ENCODE results near the gene TRIM25.

TRIM25 gene, protein sequence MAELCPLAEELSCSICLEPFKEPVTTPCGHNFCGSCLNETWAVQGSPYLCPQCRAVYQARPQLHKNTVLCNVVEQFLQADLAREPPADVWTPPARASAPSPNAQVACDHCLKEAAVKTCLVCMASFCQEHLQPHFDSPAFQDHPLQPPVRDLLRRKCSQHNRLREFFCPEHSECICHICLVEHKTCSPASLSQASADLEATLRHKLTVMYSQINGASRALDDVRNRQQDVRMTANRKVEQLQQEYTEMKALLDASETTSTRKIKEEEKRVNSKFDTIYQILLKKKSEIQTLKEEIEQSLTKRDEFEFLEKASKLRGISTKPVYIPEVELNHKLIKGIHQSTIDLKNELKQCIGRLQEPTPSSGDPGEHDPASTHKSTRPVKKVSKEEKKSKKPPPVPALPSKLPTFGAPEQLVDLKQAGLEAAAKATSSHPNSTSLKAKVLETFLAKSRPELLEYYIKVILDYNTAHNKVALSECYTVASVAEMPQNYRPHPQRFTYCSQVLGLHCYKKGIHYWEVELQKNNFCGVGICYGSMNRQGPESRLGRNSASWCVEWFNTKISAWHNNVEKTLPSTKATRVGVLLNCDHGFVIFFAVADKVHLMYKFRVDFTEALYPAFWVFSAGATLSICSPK

GRCh38 chr17:56913867-56914580 lies at the start of gene TRIM25:
TRIM25 (minus strand) TSS chr17:56914049; CDS start chr17:56913988, 61 bp downstream.
- in situ Hi-C loops (cut with MboI; ENCODE audit: low sequenced_read_pairs), result no loop called here

DNA sequence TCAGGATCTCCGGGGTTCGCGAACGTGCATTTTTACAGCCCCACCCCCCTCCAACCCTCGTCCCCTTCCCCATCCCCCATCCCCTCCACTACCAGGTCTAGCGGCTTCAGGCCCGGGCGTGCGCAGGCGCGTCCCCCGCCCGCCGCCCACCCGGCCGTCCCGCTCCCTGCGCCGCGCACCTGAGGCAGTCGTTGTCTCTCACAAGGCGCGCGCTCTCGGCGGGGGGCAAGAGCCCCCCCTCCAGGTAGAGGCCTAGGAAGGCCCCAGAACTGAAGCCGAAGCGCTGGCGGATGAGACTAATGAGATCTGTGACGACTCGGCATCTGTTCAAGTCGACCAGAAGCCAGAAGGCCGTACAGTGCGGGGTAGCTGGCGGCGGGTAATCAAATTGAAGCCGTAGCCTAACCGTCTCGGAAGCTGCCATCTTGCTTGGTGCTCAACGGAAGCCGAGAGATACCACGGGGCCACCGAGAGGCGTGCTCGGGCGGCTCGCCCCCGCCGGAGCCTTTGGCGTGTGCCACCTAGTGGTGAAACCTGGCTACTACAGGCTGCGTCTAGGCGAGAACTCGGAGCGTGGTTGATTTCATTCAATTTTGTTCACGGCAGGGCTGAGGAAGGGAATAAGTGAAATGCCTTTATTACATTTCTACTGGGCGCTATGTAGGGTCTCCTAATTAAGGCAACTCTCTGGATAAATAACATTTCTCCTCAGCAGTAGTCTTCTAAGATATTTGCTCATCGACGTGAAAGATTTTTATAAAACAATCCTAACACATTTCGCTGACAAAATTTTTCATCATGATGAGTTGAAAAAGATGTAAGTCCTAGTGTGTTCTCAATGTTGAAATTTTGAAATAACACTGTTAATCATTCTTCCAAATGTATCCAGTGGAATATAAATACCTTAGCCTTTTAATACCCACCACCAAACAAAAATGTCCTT lies 47.0 kb upstream of the TRIM25 start, which contains the start of gene COIL:
Gene COIL (minus strand): TSS at position 455 of the 943 bp plus-strand sequence. CDS start 31 bp downstream, at position 424.
- in situ Hi-C loops (cut with MboI; ENCODE audit: low sequenced_read_pairs), result no loop called here

DNA sequence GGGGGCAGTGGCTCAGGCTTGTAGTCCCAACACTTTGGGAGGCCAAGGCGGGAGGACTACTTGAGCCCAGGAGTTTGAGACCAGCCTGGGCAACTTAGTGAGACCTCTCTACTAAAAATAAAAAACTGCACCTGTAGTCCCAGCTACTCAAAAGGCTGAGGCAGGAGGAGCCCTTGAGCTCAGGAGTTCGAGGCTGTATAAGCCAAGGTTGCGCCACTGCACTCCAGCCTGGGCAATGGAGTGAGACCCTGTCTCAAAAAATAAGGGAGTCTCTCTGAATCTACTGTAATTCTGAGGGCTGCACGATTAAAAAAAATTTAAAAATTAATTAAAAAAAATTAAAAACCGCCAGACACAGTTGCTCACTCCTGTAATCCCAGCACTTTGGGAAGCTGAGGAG lies 43.1 kb upstream of the TRIM25 start:
- in situ Hi-C loops (cut with MboI; ENCODE audit: low sequenced_read_pairs), result no loop called here

- in situ Hi-C loops (cut with MboI; ENCODE audit: low sequenced_read_pairs), result no loop called here
These were observed 35.7 kb upstream of the TRIM25 start for GRCh38 chr17:56949595-56949994.

DNA sequence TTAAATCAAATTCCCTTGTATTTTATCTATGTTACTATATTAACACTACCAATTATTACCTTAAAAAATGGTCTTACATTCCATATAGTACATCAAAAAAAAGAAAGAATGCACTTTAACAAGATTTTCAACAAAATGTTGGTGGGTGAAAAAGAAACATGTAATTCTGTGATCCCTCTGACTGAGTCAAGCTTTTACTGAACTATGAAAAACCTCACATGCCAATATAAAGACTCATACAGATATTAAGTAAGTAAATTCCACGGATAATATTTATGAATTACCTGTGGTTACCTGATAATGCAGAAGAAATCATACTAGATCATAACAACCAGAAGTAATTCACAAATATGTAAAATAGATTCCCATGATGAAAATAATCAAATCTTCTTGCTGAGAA lies 34.6 kb upstream of the TRIM25 start:
- in situ Hi-C loops (cut with MboI; ENCODE audit: low sequenced_read_pairs), result no loop called here

DNA sequence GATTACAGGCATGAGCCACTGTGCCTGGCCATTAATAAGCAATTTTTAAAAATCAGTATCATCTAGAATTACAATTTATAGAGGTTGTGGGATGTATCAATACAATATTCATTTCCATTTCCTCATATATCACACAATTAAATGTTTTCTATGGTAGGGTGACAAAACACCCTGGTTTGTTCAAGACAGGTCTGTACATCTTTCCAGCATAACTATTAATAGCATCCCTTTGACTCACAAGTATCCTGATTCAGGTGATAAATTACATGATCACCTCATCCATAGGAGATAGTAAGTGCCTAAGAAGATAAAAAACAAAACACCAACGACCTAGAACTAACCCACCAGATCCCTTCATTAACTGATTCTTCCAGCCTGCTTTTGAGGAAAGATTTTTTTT lies 33.9 kb upstream of the TRIM25 start:
- in situ Hi-C loops (cut with MboI; ENCODE audit: low sequenced_read_pairs), result no loop called here

DNA sequence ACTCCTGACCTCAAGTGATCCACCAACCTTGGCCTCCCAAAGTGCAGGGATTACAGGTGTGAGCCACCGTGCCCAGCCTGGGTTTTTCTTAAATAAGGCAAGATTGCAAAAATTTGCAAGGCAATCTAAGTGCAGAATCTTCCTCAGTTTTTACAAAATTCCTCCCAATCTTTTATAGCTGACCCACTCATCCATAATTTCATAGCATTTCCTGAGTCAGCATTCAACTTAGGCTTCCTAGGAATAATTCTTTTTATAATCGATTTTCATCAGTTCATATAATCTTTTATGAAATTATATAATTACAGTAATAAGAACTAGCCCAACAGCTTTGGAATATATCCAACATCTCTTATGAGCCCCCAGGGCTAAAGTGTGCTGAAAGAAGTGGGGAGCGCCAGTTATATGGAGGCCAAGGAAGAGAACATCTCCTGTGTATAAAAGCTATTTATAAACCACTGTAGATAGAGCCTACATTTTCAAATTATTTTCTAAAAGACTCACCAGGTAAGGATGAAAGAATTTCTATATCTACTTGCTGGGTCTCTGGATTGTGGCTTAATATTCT lies 32.2 kb upstream of the TRIM25 start:
- in situ Hi-C loops (cut with MboI; ENCODE audit: low sequenced_read_pairs), result no loop called here

- in situ Hi-C loops (cut with MboI; ENCODE audit: low sequenced_read_pairs), result no loop called here
These were observed 29.8 kb upstream of the TRIM25 start for GRCh38 chr17:56943505-56944125.

- in situ Hi-C loops (cut with MboI; ENCODE audit: low sequenced_read_pairs), result loop anchor here (10.0 kb wide), 1 partner anchor 125 kb away; no protein-coding TSS in a partner anchor
These were observed 26.1 kb upstream of the TRIM25 start for GRCh38 chr17:56939869-56940484.

- in situ Hi-C loops (cut with MboI; ENCODE audit: low sequenced_read_pairs), result loop anchor here (10.0 kb wide), 1 partner anchor 123 kb away; no protein-coding TSS in a partner anchor
These were observed 24.4 kb upstream of the TRIM25 start for GRCh38 chr17:56938206-56938605.

GRCh38 chr17:56937687-56938086 lies 23.8 kb upstream of the TRIM25 start:
- in situ Hi-C loops (cut with MboI; ENCODE audit: low sequenced_read_pairs), result loop anchor here (10.0 kb wide), 1 partner anchor 123 kb away; no protein-coding TSS in a partner anchor

DNA sequence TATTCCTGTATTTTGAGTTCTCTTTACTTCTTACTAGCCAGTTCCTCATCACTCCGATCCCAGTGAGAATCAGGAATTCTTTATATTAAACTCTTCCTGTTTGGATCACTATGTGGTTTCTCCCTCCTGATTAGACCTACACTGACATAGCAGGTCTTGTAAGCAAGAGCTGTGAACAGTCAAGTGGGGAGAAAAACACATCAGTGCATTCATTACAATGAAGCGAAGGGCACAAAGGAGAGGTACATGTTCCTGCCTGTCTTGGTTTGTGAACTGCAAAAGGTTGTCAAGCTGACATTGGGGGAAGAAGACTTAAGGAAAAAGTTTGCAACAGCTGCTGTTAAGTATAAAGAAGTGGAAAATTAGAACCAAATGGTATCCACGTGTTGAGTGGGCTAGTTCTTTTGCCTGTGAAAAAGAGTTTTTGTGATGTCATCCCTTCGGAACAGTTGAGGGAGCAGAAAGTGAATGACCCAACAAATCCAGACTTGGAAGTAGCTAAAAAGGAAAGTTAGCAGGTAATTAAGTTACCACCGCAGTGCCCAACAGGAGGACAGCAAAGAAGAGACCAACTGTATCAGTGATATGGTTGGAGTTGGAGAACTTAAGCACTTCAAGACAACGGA lies 23.0 kb upstream of the TRIM25 start:
- in situ Hi-C loops (cut with MboI; ENCODE audit: low sequenced_read_pairs), result loop anchor here (10.0 kb wide), 1 partner anchor 122 kb away; no protein-coding TSS in a partner anchor

GRCh38 chr17:56935461-56935860 lies 21.6 kb upstream of the TRIM25 start:
- in situ Hi-C loops (cut with MboI; ENCODE audit: low sequenced_read_pairs), result loop anchor here (10.0 kb wide), 1 partner anchor 121 kb away; no protein-coding TSS in a partner anchor

DNA sequence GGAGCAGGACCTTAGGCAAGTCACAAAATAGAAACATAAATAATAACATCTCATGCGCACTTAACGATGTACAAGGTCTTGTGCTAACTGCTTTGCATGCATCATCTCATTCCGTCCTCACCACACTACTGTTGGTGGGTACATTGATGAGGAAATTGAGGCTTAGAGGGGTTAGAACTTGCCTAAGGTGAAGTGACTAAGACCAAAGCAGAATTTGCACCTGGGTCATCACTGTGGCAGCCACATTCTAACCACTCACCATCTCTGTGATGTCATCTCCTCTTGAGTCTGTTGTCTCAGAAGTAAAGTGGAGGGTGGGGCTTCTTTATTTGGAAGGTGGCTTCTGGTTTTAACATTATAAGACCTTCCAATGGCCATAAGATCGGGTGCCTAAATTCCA lies 20.4 kb upstream of the TRIM25 start:
- in situ Hi-C loops (cut with MboI; ENCODE audit: low sequenced_read_pairs), result loop anchor here (10.0 kb wide), 1 partner anchor 119 kb away; no protein-coding TSS in a partner anchor

DNA sequence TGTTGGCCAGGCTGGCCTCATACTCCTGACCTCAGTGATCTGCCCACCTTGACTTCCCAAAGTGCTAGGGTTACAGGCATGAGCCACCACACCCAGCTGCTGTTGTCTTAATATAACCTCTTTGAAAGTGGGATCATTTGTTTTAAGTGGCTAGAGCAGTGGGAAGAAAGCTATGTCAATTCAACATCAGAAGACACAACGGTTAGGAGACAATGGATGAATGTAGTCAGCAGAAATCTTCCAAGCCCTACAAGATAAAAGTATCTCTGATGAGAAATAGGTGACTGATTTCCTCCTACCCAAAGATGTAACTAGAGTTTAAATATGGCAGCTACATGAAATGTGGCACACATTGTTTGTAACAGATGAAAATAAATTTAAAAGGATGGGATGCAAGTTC lies 20.0 kb upstream of the TRIM25 start:
- in situ Hi-C loops (cut with MboI; ENCODE audit: low sequenced_read_pairs), result loop anchor here (10.0 kb wide), 1 partner anchor 119 kb away; no protein-coding TSS in a partner anchor

- in situ Hi-C loops (cut with MboI; ENCODE audit: low sequenced_read_pairs), result loop anchor here (10.0 kb wide), 1 partner anchor 118 kb away; no protein-coding TSS in a partner anchor
These were observed 19.4 kb upstream of the TRIM25 start for GRCh38 chr17:56933151-56933745.

- in situ Hi-C loops (cut with MboI; ENCODE audit: low sequenced_read_pairs), result loop anchor here (10.0 kb wide), 1 partner anchor 116 kb away; no protein-coding TSS in a partner anchor
These were observed 17.0 kb upstream of the TRIM25 start for GRCh38 chr17:56930739-56931337.
